ENCODE measurements around the gene MYLK4.

Gene MYLK4

GRCh38 chr6:2624177-2624576, 126.5 kb downstream of the MYLK4 start:
- no peak for DNase-seq

GRCh38 chr6:2623295-2623694, 127.4 kb downstream of the MYLK4 start:
- no peak for DNase-seq

- no peak for DNase-seq
Observed at GRCh38 chr6:2622671-2623070, 128.1 kb downstream of the MYLK4 start.

- no peak for DNase-seq
Observed at GRCh38 chr6:2619651-2620050, 131.1 kb downstream of the MYLK4 start.

GRCh38 chr6:2617729-2618128, 133.0 kb downstream of the MYLK4 start:
- no peak for DNase-seq

GRCh38 chr6:2616811-2617210, 133.9 kb downstream of the MYLK4 start:
- no peak for DNase-seq

GRCh38 chr6:2615251-2615650, 135.5 kb downstream of the MYLK4 start:
- DNase-seq = no peak

GRCh38 chr6:2614846-2615245, 135.9 kb downstream of the MYLK4 start:
- no peak for DNase-seq

- DNase-seq = no peak
Observed at GRCh38 chr6:2614155-2614554, 136.6 kb downstream of the MYLK4 start.

Measured in CD4-positive, alpha-beta T cell treated with Interferon alpha-2 for 1 hour (primary cell).